G401.6 (cell line): ENCODE measurements around the gene TK2.
"Not testable (repeated sequence)": the region's sequence is repeated elsewhere in the genome, so short reads cannot be mapped to it uniquely, and the experiment has no call there.

Source experiments
- FAIRE-seq: peaks from 2 replicates; lab custom pipeline; 2012; peaks lifted over from hg19 to GRCh38; lab: Jason Lieb, UNC

Gene TK2

GRCh38 chr16:66465946-66466345 lies 84.0 kb downstream of the TK2 start:
- not testable (repeated sequence) for FAIRE-seq

GRCh38 chr16:66462912-66463311 lies 87.0 kb downstream of the TK2 start:
- no peak for FAIRE-seq

- FAIRE-seq, result no peak
Observed at GRCh38 chr16:66460703-66461102, 89.2 kb downstream of the TK2 start.

- no peak for FAIRE-seq
Observed at GRCh38 chr16:66459878-66460277, 90.0 kb downstream of the TK2 start.

- FAIRE-seq, result no peak
Observed at GRCh38 chr16:66458853-66459252, 91.1 kb downstream of the TK2 start.

- no peak for FAIRE-seq
Observed at GRCh38 chr16:66458292-66458691, 91.6 kb downstream of the TK2 start.
